Astrocyte of the cerebellum (primary cell): Measurements from ENCODE around the gene TIGAR.

ENCODE experiments used
- DNase-seq: peaks from one replicate; pipeline ENCODE4 v3.0.0-alpha.2; 2011; ENCODE audit warnings: low read depth
- H3K4me3 ChIP-seq: 2 replicates; pipeline ENCODE4 v1.5.1; 2011; ENCODE audit warnings: mild to moderate bottlenecking, low read depth, low read length, moderate library complexity
- CTCF ChIP-seq: IDR thresholded peaks from 2 replicates; pipeline ENCODE4 v1.5.1; 2012; ENCODE audit warnings: low read length, low read depth, moderate library complexity, mild to moderate bottlenecking; ENCODE audit errors: missing control alignments
- in situ Hi-C: cut with HindIII; loops from 2 replicates; pipeline ENCODE4 v1.10.0; 2017; ENCODE audit warnings: low sequenced_read_pairs

Gene TIGAR, protein sequence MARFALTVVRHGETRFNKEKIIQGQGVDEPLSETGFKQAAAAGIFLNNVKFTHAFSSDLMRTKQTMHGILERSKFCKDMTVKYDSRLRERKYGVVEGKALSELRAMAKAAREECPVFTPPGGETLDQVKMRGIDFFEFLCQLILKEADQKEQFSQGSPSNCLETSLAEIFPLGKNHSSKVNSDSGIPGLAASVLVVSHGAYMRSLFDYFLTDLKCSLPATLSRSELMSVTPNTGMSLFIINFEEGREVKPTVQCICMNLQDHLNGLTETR

DNA sequence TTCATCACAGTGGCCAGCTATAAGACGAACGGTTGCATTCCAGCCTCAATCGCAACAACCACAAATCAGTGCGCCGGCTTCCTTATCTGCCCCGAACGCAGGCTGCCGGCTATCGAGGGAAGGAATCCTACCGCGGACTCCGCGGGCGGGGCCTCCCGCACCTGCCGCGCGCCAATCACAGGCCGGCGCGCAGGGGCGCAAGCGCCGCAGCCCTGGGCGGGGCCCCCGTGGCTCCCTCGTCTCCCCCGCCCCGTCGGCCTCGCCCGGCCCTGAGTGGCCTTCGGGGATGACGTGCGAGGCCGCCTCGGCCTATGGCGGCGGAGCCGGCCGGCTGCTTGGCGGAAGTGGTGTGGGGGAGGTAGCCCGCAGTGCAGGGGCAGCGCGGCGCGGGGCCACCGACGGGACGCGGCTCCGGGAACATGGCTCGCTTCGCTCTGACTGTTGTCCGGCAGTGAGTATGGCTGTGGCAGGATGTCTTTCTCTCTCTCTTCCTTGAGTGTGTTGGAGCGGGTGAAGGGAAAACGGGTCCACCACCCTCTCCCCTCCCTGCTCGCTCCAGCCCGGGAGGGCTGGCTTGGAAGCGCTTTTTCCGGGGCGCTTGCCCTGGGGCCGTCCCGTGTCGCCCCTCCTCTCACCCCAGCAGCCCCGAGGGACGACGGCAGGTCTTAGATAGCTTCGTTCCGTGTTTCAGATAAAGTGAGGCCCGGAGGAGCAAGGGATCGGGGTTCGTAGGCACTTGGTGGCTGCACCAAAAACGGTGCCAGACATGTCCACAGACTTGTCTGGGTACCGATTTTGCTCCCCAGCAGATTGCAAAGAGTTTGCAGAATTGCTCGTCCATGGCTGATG is at the start of gene TIGAR:
Gene TIGAR (plus strand): TSS at position 361 of the 849 bp plus-strand sequence. CDS start 59 bp downstream, at position 420.
- DNase-seq = peak; percentile 77
- peak within 1 kb of the TSS; percentile 94 for H3K4me3 ChIP-seq
- in situ Hi-C loops = no loop called here
- no peak for TF ChIP-seq CTCF

- H3K4me3 ChIP-seq = peak overlapping the region; percentile 26
- DNase-seq = no peak
- TF ChIP-seq CTCF = no peak
- in situ Hi-C loops = no loop called here
Measured at GRCh38 chr12:4271717-4272423, 49.1 kb upstream of the TIGAR start.

DNA sequence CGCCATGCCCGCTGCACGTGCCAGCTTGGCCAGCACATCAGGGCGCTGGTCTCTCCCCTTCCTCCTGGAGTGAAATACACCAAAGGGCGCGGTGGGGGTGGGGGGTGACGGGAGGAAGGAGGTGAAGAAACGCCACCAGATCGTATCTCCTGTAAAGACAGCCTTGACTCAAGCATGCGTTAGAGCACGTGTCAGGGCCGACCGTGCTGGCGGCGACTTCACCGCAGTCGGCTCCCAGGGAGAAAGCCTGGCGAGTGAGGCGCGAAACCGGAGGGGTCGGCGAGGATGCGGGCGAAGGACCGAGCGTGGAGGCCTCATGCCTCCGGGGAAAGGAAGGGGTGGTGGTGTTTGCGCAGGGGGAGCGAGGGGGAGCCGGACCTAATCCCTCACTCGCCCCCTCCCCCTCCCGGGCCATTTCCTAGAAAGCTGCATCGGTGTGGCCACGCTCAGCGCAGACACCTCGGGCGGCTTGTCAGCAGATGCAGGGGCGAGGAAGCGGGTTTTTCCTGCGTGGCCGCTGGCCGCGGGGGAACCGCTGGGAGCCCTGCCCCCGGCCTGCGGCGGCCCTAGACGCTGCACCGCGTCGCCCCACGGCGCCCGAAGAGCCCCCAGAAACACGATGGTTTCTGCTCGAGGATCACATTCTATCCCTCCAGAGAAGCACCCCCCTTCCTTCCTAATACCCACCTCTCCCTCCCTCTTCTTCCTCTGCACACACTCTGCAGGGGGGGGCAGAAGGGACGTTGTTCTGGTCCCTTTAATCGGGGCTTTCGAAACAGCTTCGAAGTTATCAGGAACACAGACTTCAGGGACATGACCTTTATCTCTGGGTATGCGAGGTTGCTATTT is 48.4 kb upstream of the TIGAR start:
- H3K4me3 ChIP-seq = peak overlapping the region; percentile 26
- in situ Hi-C loops = no loop called here
- no peak for TF ChIP-seq CTCF
- no peak for DNase-seq

DNA sequence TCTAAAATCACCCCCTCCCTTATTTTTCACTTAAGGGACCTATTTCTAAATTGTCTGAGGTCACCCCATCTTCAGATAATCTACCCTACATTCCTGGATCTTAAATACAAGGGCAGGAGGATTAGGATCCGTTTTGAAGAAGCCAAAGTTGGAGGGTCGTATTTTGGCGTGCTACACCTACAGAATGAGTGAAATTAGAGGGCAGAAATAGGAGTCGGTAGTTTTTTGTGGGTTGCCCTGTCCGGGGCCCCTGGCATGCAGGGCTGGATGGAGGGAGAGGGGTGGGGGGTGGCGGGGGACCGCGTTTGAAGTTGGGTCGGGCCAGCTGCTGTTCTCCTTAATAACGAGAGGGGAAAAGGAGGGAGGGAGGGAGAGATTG is 47.8 kb upstream of the TIGAR start:
- in situ Hi-C loops = no loop called here
- no peak for TF ChIP-seq CTCF
- DNase-seq = no peak
- no peak overlapping the region for H3K4me3 ChIP-seq

- no peak for DNase-seq
- in situ Hi-C loops = no loop called here
- no peak for TF ChIP-seq CTCF
- H3K4me3 ChIP-seq = peak within 1 kb of the TSS; percentile 36
Measured at GRCh38 chr12:4273652-4274395, 47.2 kb upstream of the TIGAR start, which contains the start of gene CCND2. Gene CCND2 (plus strand): TSS chr12:4273762. CDS start chr12:4274041, 279 bp downstream.
